ENCODE data around the gene NUS1.
"Not testable (repeated sequence)": the region's sequence is repeated elsewhere in the genome, so short reads cannot be mapped to it uniquely, and the experiment has no call there.

Gene NUS1

DNA sequence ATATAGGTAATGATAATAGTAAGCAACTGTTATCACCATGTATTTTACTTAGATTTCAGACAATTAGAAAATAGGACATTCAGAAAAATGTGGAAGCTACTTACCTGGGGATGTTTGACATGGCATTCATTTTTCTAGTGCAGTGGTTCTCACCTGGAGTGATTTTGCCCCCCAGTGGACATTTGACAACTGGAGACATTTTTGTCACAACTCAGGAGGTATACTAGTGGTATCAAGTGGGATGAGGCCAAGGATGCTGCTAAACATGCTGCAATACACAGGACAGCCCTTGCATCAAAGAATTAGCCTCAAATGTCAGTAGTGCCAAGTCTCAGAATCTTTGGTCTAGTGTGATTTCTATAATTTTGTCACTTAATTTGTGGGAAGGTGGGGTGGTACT lies 36.1 kb downstream of the NUS1 start:
- no peak for DNase-seq (ENCODE audit: low spot score)

DNA sequence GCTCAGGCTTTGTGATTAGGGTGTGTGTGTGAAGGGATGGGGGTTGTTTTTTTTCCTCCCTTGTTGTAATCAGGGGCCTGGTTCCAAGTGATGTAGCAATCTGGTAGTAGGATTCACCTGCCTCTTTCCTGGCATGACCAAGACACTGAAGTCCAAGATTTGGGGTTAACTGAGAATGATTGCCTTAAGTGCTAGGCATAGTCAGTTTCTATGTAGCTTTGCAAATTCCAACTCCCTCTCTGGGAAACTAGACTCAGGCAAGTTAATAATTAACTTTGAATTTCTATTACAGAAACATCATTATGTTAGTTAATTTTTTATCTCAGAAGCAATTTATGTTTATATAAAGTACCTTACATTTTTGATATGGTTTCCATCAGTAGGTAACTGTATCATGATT lies 43.6 kb downstream of the NUS1 start:
- DNase-seq (ENCODE audit: low spot score) = no peak

DNA sequence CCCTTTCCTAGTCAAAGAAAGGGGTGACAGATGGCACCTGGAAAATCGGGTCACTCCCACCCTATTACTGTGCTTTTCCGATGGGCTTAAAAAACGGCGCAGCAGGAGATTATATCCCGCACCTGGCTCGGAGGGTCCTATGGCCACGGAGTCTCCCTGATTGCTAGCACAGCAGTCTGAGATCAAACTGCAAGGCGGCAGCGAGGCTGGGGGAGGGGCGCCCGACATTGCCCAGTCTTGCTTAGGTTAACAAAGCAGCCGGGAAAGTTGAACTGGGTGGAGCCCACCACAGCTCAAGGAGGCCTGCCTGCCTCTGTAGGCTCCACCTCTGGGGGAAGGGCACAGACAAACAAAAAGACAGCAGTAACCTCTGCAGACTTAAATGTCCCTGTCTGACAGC lies 46.3 kb downstream of the NUS1 start:
- DNase-seq (ENCODE audit: low spot score) = not testable (repeated sequence)

DNA sequence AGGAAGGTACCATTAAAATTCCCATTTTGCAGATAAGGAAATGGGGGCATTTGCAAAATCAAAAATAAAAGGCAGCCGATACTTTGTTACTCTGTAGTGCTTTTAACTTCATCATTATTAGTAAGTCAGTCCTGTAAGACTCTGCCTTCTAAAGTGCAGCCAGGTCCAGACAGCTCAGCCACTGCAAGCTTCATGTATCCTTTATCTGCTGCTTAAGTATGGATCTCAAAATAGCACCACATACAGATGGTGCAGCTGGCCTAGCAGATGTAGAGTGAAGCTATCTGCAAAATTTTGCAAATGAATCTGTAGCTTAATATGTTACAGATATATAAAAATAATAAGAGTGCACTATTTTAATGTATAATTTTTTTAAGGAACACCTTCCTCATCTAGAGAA lies 53.4 kb downstream of the NUS1 start:
- no peak for DNase-seq (ENCODE audit: low spot score)

DNA sequence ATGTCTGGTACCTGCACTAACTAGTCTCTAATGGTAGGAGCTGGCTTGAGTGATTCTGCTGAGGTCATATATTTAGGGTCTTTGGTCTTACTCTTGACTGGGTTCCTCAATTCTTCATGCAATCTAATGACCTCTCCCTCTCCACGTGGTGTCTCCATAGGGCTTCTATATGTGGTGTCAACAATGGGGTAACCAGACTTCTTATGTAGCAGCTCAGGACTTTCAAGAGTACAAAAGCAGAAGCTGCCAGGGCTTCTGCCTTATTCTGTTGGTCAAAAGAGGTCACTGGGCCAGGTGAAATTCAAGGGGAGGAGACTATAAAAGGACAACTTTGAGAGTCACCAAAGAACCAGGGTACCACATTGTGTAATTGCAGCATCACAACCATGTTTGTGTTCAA lies 54.3 kb downstream of the NUS1 start:
- no peak for DNase-seq (ENCODE audit: low spot score)

DNA sequence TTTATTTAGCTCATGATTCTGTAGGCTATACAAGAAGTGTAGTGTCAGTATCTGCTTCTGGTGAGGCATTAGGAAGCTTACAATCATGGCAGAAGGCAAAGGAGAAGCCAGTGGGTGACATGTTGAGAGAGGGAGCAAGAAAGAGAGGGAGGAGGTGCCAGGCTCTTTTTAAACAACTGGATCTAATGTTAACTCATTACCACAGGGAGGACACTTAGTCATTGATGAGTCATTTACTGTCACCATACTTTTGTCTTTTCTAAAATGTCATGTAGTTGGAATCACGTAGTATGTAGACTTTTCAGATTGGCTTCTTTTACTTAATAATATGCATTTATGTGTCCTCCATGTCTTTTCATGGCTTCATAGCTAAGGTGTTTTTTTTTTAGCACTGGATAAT lies 58.1 kb downstream of the NUS1 start:
- DNase-seq (ENCODE audit: low spot score) = no peak

DNA sequence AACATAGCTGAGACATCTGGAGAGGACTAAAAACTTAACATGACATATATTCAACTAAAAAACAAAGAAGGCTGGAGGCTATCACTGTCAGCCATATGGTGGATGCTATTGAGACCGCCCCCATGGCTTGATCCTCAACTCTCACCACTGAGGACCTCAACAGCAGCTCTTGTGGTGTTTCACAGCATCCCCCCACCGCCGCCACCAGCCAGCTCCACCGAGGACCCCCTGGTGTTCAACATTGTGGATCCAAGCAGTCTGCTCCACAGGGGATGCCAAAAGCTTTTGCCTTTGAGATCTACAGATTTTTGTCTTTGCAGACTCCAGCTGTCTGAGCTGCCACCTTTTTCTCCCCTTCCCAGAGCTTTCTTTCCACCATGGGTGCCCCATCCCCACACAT lies 64.6 kb downstream of the NUS1 start:
- DNase-seq (ENCODE audit: low spot score) = no peak

DNA sequence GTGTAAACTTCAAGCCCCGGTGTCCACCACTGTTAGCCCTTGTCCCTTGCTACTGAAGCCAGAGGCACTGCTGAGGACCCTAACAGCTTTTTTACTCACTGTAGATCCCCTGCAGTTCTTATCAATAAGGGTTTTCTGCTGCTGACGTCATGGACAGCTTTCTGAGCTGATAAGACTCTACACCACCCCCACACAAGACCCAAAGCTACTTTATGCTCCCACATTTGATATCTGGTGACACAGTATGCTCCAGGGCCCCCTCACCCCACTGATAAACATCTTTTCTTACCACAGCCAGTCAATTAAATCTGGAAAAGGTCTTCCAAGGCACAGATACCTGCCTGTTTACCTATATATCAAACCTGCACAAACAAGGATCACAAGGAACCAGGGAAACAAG lies 65.3 kb downstream of the NUS1 start:
- no peak for DNase-seq (ENCODE audit: low spot score)

DNA sequence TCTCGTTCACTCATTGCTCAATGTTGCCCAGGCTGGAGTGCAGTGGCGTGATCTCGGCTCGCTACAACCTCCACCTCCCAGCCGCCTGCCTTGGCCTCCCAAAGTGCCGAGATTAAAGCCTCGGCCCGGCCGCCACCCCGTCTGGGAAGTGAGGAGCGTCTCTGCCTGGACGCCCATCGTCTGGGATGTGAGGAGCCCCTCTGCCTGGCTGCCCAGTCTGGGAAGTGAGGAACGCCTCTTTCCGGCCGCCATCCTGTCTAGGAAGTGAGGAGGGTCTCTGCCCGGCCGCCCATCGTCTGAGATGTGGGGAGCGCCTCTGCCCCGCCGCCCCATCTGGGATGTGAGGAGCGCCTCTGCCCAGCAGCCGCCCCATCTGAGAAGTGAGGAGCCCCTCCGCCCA lies 75.4 kb downstream of the NUS1 start:
- not testable (repeated sequence) for DNase-seq (ENCODE audit: low spot score)
